CD14-positive monocyte (primary cell): ENCODE data around the gene ITPR3. TPM values are rescaled to one million over a fixed set of nuclear protein-coding genes. Genes with fewer than 3 reads are reported as not detected.

ENCODE experiments used
- DNase-seq, 3 donors: peaks; one replicate each; pipeline ENCODE4 v3.0.0-alpha.2; 2011 to 2022
- H2AFZ ChIP-seq: 2 replicates; pipeline ENCODE4 v1.6.0; 2012; ENCODE audit warnings: mild to moderate bottlenecking, low read depth, low read length, inconsistent platforms; ENCODE audit not compliant: insufficient read depth, poor library complexity, severe bottlenecking
- H3K27ac ChIP-seq, 2 donors: 1 replicate in 1 of 2; 2 replicates in 1 of 2; pipeline ENCODE4 v1.5.1; 2012 to 2013; ENCODE audit warnings: low read length in 2 of 2, control low read depth in 1 of 2, inconsistent platforms in 1 of 2, low read depth in 1 of 2, mild to moderate bottlenecking in 1 of 2
- H3K27me3 ChIP-seq, 2 donors: one replicate each; pipeline versions ENCODE4 v1.6.0 to v1.6.1; 2011 to 2013; ENCODE audit warnings: low read length in 2 of 2; ENCODE audit not compliant: control insufficient read depth in 2 of 2, insufficient read depth in 2 of 2
- H3K36me3 ChIP-seq, 2 donors: replicated peaks in 1 of 2; 1 replicate in 1 of 2; 2 replicates in 1 of 2; pipeline versions ENCODE4 v1.5.1 to v1.6.1; 2012 to 2013; ENCODE audit warnings: low read length in 2 of 2, control low read depth in 1 of 2, inconsistent platforms in 1 of 2, mild to moderate bottlenecking in 1 of 2; ENCODE audit not compliant: insufficient read depth in 2 of 2, control insufficient read depth in 1 of 2
- H3K4me1 ChIP-seq, 2 donors: 1 replicate in 1 of 2; 2 replicates in 1 of 2; pipeline versions ENCODE4 v1.5.1 to v1.6.1; 2012 to 2013; ENCODE audit warnings: low read length in 2 of 2, control low read depth in 1 of 2, inconsistent platforms in 1 of 2, mild to moderate bottlenecking in 1 of 2, moderate library complexity in 1 of 2; ENCODE audit not compliant: insufficient read depth in 2 of 2, control insufficient read depth in 1 of 2
- H3K4me2 ChIP-seq: replicated peaks from 2 replicates; pipeline ENCODE3; 2012; ENCODE audit warnings: low read length, moderate library complexity, mild to moderate bottlenecking; ENCODE audit not compliant: poor library complexity, severe bottlenecking; ENCODE audit errors: extremely low read depth
- H3K4me3 ChIP-seq, 3 experiments: fragments of 200-600 bp in 1 of 3; sonication (generic) in 1 of 3; replicated peaks in 1 of 3; 1 replicate in 2 of 3; 2 replicates in 1 of 3; pipeline ENCODE4 v1.5.1; 2011 to 2013; ENCODE audit warnings: low read length in 3 of 3, mild to moderate bottlenecking in 3 of 3, control low read depth in 2 of 3, low read depth in 2 of 3, inconsistent platforms in 1 of 3, moderate library complexity in 1 of 3
- H3K79me2 ChIP-seq: 2 replicates; pipeline ENCODE4 v1.6.0; 2012; ENCODE audit warnings: mild to moderate bottlenecking, control low read depth, inconsistent platforms, low read length, moderate library complexity; ENCODE audit not compliant: insufficient read depth
- H3K9ac ChIP-seq: 2 replicates; pipeline ENCODE4 v1.6.0; 2017; ENCODE audit warnings: low read length, mild to moderate bottlenecking; ENCODE audit not compliant: insufficient read depth, poor library complexity, severe bottlenecking
- H3K9me3 ChIP-seq, 2 donors: replicated peaks in 1 of 2; 1 replicate in 1 of 2; 2 replicates in 1 of 2; pipeline versions ENCODE4 v1.5.1 to v1.6.1; 2012 to 2013; ENCODE audit warnings: low read length in 2 of 2, control low read depth in 1 of 2; ENCODE audit not compliant: control insufficient read depth in 1 of 2, insufficient read depth in 1 of 2
- H4K20me1 ChIP-seq: 2 replicates; pipeline ENCODE4 v1.6.0; 2012; ENCODE audit warnings: mild to moderate bottlenecking, low read length, control low read depth, moderate library complexity; ENCODE audit not compliant: insufficient read depth
- H3K27ac Mint-ChIP-seq, 7 donors: one replicate each; pipeline ENCODE4 v1.8.0; 2020; ENCODE audit warnings: mild to moderate bottlenecking in 7 of 7, mixed read lengths in 7 of 7, moderate library complexity in 6 of 7, inconsistent platforms in 2 of 7
- H3K27me3 Mint-ChIP-seq, 3 donors: one replicate each; pipeline ENCODE4 v1.8.0; 2021 to 2022; ENCODE audit warnings: low read depth in 3 of 3, mild to moderate bottlenecking in 3 of 3, mixed read lengths in 3 of 3, moderate library complexity in 3 of 3, inconsistent platforms in 1 of 3
- H3K36me3 Mint-ChIP-seq, 2 donors: one replicate each; pipeline ENCODE4 v1.8.0; 2020; ENCODE audit warnings: mixed read lengths in 2 of 2, inconsistent platforms in 1 of 2, mild to moderate bottlenecking in 1 of 2
- H3K4me1 Mint-ChIP-seq: one replicate; pipeline ENCODE4 v1.8.0; 2020; ENCODE audit warnings: mild to moderate bottlenecking, mixed read lengths
- H3K4me3 Mint-ChIP-seq, 2 donors: one replicate each; pipeline ENCODE4 v1.8.0; 2020; ENCODE audit warnings: mild to moderate bottlenecking in 2 of 2, mixed read lengths in 2 of 2, moderate library complexity in 1 of 2
- H3K9me3 Mint-ChIP-seq, 7 donors: one replicate each; pipeline ENCODE4 v1.8.0; 2020 to 2022; ENCODE audit warnings: mixed read lengths in 7 of 7, mild to moderate bottlenecking in 6 of 7, moderate library complexity in 6 of 7, inconsistent platforms in 2 of 7
- WGBS: methylation state at CpG from one replicate; pipeline ENCODE4 v1.1.5; 2013; ENCODE audit warnings: missing lambda C conversion rate; ENCODE audit not compliant: insufficient coverage; 5-methylcytosine and 5-hydroxymethylcytosine counted together
- intact Hi-C, 2 donors: fragments of 100-400 bp; cut with micrococcal nuclease; formaldehyde crosslinking; loops; one replicate each; pipeline versions ENCODE4 v1.15.0 to v1.15.1; 2023
- polyA plus RNA-seq, 3 donors: library from polyadenylated mRNA; depleted of rRNA in 1 of 3; unstranded in 2 of 3; stranded (reverse) in 1 of 3; fragments of 300-500 nt in 2 of 3; fragments of >200 nt in 1 of 3; fragmentation: Illumina TruSeq in 2 of 3; gene quantifications; 1 replicate in 2 of 3; 2 replicates in 1 of 3; pipeline ENCODE4 v1.2.3, GENCODE V29; 2012 to 2021
- TF ChIP-seq, protein P1 (sequence below): fragments of 200-600 bp; IDR thresholded peaks from one replicate; pipeline ENCODE4 v1.8.0; 2022; ENCODE audit warnings: antibody characterized with exemption, mild to moderate bottlenecking

Gene ITPR3
- polyA plus RNA-seq, 3 donors = 1.8 TPM; not detected in 2

DNA sequence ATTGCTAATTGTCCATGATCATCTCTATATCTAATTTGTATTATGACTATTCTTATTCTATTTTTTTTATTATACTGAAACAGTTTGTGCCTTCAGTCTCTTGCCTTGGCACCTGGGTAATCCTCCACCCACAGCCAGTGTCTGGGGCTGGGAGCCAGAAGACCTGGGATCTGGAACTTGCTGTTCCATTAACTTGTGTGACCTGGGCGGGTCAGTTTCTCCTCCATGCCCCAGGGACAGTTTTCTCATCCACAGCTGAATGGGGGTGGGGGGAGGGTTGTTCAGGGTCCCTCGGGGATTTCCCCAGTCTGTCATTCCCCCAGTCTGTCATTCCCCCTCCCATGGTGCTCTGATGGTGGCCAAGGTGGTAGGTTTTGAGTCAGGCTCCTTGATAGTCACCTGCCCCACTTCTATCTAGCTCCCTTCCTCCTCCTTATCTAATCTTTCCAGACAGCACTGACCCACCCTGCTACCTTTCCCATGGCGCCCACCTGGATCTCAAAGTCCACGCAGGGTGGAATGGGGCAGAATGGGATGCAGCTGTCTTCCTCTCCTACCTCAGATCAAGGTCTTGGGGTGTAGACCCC, 10.9 kb downstream of the ITPR3 start:
- H3K36me3 Mint-ChIP-seq = peaks cover 9 to 14% of the 10 kb centered on the region in 2 donors

DNA sequence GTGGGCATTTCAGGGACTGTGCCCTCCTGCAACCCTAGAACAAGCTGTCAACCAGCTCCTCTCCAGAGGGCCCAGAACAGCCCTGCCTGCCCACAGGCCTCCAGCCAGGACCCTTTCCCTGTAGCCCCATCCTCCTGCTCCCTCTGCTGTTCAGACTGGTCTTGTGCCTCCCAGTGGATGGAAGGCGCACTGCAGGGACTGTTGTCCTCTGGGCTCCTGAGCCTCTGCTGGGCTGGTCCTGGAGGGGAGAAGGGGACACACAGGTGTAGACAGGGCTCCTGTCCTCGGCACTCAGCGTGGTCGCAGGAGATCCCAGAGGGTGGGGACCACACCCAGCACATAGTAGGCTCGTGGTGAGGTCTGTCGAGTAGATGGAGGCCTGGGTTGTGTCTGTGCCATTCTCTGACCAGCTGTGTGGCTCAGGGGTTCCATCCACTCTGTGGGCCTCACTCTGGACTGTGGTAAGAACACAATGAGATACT, 11.5 kb downstream of the ITPR3 start:
- Histone ChIP-seq H4K20me1 (no peaks in the 10 kb centered on the region), H3K36me3 (no peaks in the 10 kb centered on the region), H3K4me3 (no peak overlapping the region), H2AFZ (no peak overlapping the region), H3K27me3 (peaks cover 7 to 28% of the 10 kb centered on the region in 2 donors), H3K79me2 (no peaks in the 10 kb centered on the region), H3K27ac (no peak overlapping the region), H3K9ac (no peak overlapping the region), H3K4me1 (peaks cover 15 to 21% of the 10 kb centered on the region in 2 donors), H3K4me2 (peak overlapping the region; percentile 70), H3K9me3 (no peaks in the 10 kb centered on the region)
- intact Hi-C loops = no loop called here
- WGBS = 34% methylated on average over 2 of the region's 6 CpGs
- Mint-ChIP-seq H3K27me3 (peaks cover 33 to 39% (median 36%) of the 10 kb centered on the region in 3 donors), H3K27ac (peak overlapping the region in 5 of 7 donors; percentile 19 to 73 (median 60)), H3K9me3 (peaks cover 2 to 15% (median 5%) of the 10 kb centered on the region in 7 donors), H3K4me3 (peak overlapping the region; percentile 70 to 91), H3K36me3 (peaks cover 9 to 14% of the 10 kb centered on the region in 2 donors), H3K4me1 (peaks cover 22% of the 10 kb centered on the region)
- DNase-seq = peak; percentile 28 to 49 (median 34)
- TF ChIP-seq, protein P1, sequence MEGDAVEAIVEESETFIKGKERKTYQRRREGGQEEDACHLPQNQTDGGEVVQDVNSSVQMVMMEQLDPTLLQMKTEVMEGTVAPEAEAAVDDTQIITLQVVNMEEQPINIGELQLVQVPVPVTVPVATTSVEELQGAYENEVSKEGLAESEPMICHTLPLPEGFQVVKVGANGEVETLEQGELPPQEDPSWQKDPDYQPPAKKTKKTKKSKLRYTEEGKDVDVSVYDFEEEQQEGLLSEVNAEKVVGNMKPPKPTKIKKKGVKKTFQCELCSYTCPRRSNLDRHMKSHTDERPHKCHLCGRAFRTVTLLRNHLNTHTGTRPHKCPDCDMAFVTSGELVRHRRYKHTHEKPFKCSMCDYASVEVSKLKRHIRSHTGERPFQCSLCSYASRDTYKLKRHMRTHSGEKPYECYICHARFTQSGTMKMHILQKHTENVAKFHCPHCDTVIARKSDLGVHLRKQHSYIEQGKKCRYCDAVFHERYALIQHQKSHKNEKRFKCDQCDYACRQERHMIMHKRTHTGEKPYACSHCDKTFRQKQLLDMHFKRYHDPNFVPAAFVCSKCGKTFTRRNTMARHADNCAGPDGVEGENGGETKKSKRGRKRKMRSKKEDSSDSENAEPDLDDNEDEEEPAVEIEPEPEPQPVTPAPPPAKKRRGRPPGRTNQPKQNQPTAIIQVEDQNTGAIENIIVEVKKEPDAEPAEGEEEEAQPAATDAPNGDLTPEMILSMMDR = peak; percentile 78

More for the DNA sequence above, 10.9 kb downstream of the ITPR3 start:
- Histone ChIP-seq H3K9me3 (no peaks in the 10 kb centered on the region), H3K4me1 (peaks cover 15 to 21% of the 10 kb centered on the region in 2 donors), H3K36me3 (no peaks in the 10 kb centered on the region), H3K9ac (no peak overlapping the region), H3K27me3 (peaks cover 7 to 28% of the 10 kb centered on the region in 2 donors), H4K20me1 (no peaks in the 10 kb centered on the region), H3K4me3 (no peak overlapping the region), H3K4me2 (no peak overlapping the region), H2AFZ (no peak overlapping the region), H3K27ac (no peak overlapping the region), H3K79me2 (no peaks in the 10 kb centered on the region)
- WGBS = no CpG with 5 or more reads among the region's 4 CpGs
- DNase-seq = no peak
- Mint-ChIP-seq H3K4me1 (peaks cover 22% of the 10 kb centered on the region), H3K27ac (no peak overlapping the region), H3K9me3 (peaks cover 2 to 15% (median 5%) of the 10 kb centered on the region in 7 donors), H3K4me3 (peak overlapping the region in 1 of 2 donors; percentile 91), H3K27me3 (peaks cover 33 to 39% (median 33%) of the 10 kb centered on the region in 3 donors)
- TF ChIP-seq, protein P1 = no peak
- intact Hi-C loops = no loop called here
